ENCODE results near the gene MPHOSPH8. TPM values are rescaled to one million over a fixed set of nuclear protein-coding genes. Genes with fewer than 3 reads are reported as not detected.

MPHOSPH8 gene
- polyA plus RNA-seq, 3 donors, result 2.1 to 13.5 (median 5.3) TPM

DNA sequence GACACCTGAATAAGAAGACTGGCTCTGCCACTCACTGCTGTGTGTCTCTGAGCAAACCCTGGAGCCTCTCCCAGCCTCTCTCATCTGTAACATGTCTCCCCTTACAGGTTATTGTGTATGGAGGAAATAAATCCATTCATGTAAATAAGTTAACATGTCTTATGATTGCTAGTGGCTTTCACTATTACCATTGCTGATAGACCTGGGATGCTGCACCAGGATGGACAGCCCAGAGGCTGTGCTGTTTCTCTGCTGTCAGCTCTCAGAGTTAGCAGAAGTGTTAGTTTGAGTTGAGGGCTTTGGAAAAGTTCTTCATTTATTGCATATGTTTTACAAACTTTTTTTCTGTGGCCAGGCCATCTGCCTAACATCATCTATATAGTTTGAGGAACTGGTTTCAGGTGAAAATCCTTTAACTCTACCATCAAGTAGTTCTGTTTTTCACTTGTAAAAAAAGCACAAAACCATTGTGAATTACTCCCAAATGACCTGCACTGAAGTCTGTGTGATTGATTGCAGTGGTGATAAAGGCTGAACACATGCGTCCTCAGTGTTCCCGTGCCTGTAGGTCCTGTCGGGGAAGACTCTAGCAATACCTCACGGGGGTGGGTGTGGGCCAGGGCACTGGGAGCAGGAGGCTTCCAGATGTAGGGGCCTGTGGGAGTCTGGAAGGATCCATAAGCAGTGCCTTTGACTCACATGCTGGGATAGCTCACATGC is 24.6 kb downstream of the MPHOSPH8 start:
- Mint-ChIP-seq H3K27ac (peak overlapping the region in 2 of 7 donors; percentile 18 to 21), H3K4me3 (no peak overlapping the region), H3K36me3 (peaks cover 46 to 68% of the 10 kb centered on the region in 2 donors), H3K4me1 (no peaks in the 10 kb centered on the region), H3K9me3 (no peaks in the 10 kb centered on the region), H3K27me3 (ENCODE audit: low read depth in 3 of 3) (no peaks in the 10 kb centered on the region)
- Histone ChIP-seq H3K4me3 (replicated peaks in 1 of 3; ENCODE audit: low read depth in 2 of 3, low read length in 3 of 3) (no peak overlapping the region), H3K9me3 (replicated peaks in 1 of 2; ENCODE audit: control insufficient read depth in 1 of 2, insufficient read depth in 1 of 2, low read length in 2 of 2) (no peaks in the 10 kb centered on the region), H3K27ac (ENCODE audit: low read depth in 1 of 2, low read length in 2 of 2) (no peak overlapping the region), H4K20me1 (ENCODE audit: insufficient read depth, low read length) (no peaks in the 10 kb centered on the region), H3K9ac (ENCODE audit: insufficient read depth, low read length, poor library complexity, severe bottlenecking) (no peak overlapping the region), H3K4me2 (replicated peaks; ENCODE audit: extremely low read depth, low read length, poor library complexity, severe bottlenecking) (no peak overlapping the region), H3K27me3 (ENCODE audit: control insufficient read depth in 2 of 2, insufficient read depth in 2 of 2, low read length in 2 of 2) (no peaks in the 10 kb centered on the region), H3K36me3 (replicated peaks in 1 of 2; ENCODE audit: control insufficient read depth in 1 of 2, insufficient read depth in 2 of 2, low read length in 2 of 2) (peaks cover 43 to 85% of the 10 kb centered on the region in 2 donors), H2AFZ (ENCODE audit: insufficient read depth, low read depth, low read length, poor library complexity, severe bottlenecking) (no peak overlapping the region), H3K4me1 (ENCODE audit: control insufficient read depth in 1 of 2, insufficient read depth in 2 of 2, low read length in 2 of 2) (no peaks in the 10 kb centered on the region), H3K79me2 (ENCODE audit: insufficient read depth, low read length) (no peaks in the 10 kb centered on the region)
- intact Hi-C loops (cut with micrococcal nuclease), result no loop called here
- TF ChIP-seq, protein P1, sequence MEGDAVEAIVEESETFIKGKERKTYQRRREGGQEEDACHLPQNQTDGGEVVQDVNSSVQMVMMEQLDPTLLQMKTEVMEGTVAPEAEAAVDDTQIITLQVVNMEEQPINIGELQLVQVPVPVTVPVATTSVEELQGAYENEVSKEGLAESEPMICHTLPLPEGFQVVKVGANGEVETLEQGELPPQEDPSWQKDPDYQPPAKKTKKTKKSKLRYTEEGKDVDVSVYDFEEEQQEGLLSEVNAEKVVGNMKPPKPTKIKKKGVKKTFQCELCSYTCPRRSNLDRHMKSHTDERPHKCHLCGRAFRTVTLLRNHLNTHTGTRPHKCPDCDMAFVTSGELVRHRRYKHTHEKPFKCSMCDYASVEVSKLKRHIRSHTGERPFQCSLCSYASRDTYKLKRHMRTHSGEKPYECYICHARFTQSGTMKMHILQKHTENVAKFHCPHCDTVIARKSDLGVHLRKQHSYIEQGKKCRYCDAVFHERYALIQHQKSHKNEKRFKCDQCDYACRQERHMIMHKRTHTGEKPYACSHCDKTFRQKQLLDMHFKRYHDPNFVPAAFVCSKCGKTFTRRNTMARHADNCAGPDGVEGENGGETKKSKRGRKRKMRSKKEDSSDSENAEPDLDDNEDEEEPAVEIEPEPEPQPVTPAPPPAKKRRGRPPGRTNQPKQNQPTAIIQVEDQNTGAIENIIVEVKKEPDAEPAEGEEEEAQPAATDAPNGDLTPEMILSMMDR (IDR thresholded peaks at IDR 0.05), result no peak
- WGBS (ENCODE audit: insufficient coverage), result 53% methylated on average over 4 of the region's 4 CpGs
- DNase-seq, result no peak

DNA sequence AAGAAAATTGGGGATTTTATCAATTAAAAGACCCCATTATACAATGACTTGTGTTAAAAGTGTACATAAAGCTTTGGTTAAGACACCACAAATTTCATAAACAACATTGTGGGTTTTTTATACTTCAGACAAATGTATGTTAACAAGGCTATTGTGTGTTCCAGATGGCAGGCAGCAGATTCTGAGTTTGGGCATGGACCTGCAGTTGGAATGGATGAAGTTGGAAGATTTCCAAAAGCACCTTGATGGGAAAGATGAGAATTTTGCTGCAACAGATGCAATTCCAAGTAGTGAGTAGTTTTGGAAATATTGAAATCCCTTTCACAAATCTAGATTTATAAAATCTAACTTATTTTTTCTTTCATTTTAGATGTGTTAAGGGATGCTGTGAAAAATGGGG is 25.4 kb downstream of the MPHOSPH8 start:
- H3K27ac ChIP-seq (ENCODE audit: low read depth in 1 of 2, low read length in 2 of 2), result no peak overlapping the region
- no peaks in the 10 kb centered on the region for H3K4me1 Mint-ChIP-seq
- DNase-seq, result no peak
- intact Hi-C loops (cut with micrococcal nuclease), result no loop called here
- no peak overlapping the region for H3K4me3 Mint-ChIP-seq
- H3K27me3 ChIP-seq (ENCODE audit: control insufficient read depth in 2 of 2, insufficient read depth in 2 of 2, low read length in 2 of 2), result no peaks in the 10 kb centered on the region
- H3K36me3 Mint-ChIP-seq, result peaks cover 48 to 68% of the 10 kb centered on the region in 2 donors
- no peaks in the 10 kb centered on the region for H3K79me2 ChIP-seq (ENCODE audit: insufficient read depth, low read length)
- no peaks in the 10 kb centered on the region for H3K9me3 Mint-ChIP-seq
- H4K20me1 ChIP-seq (ENCODE audit: insufficient read depth, low read length), result no peaks in the 10 kb centered on the region
- no peak overlapping the region for H3K4me3 ChIP-seq (replicated peaks in 1 of 3; ENCODE audit: low read depth in 2 of 3, low read length in 3 of 3)
- H3K9ac ChIP-seq (ENCODE audit: insufficient read depth, low read length, poor library complexity, severe bottlenecking), result no peak overlapping the region
- no peaks in the 10 kb centered on the region for H3K9me3 ChIP-seq (replicated peaks in 1 of 2; ENCODE audit: control insufficient read depth in 1 of 2, insufficient read depth in 1 of 2, low read length in 2 of 2)
- H3K4me2 ChIP-seq (replicated peaks; ENCODE audit: extremely low read depth, low read length, poor library complexity, severe bottlenecking), result no peak overlapping the region
- TF ChIP-seq, protein P1 (IDR thresholded peaks at IDR 0.05), result no peak
- no peak overlapping the region for H3K27ac Mint-ChIP-seq
- H2AFZ ChIP-seq (ENCODE audit: insufficient read depth, low read depth, low read length, poor library complexity, severe bottlenecking), result no peak overlapping the region
- peaks cover 51 to 85% of the 10 kb centered on the region in 2 donors for H3K36me3 ChIP-seq (replicated peaks in 1 of 2; ENCODE audit: control insufficient read depth in 1 of 2, insufficient read depth in 2 of 2, low read length in 2 of 2)
- H3K4me1 ChIP-seq (ENCODE audit: control insufficient read depth in 1 of 2, insufficient read depth in 2 of 2, low read length in 2 of 2), result no peaks in the 10 kb centered on the region
- H3K27me3 Mint-ChIP-seq (ENCODE audit: low read depth in 3 of 3), result no peaks in the 10 kb centered on the region

Data from CD14-positive monocyte (primary cell).